OCI-LY7 (cell line): ENCODE data around the gene LRRC23. TPM values are rescaled to one million over a fixed set of nuclear protein-coding genes. Genes with fewer than 3 reads are reported as not detected.

Experiments
- BruUV-seq: library from RNA; stranded (reverse); fragments of 400-500 nt; replicated peaks from 2 replicates; lab custom pipeline; 2021; lab: Mats Ljungman, UMichigan
- CTCF ChIA-PET: fragments of 300-600 bp; sonication (Branson Sonifier 250); formaldehyde crosslinking; loops from one replicate; lab custom pipeline; 2022; ENCODE audit warnings: antibody characterized with exemption; ENCODE audit not compliant: unreplicated experiment; lab: Charles Lee
- POLR2A ChIA-PET: fragments of 300-600 bp; sonication (Branson Sonifier 250); formaldehyde crosslinking; loops from one replicate; lab custom pipeline; 2022; ENCODE audit warnings: antibody characterized with exemption; lab: Charles Lee
- DNase-seq: peaks from one replicate; pipeline ENCODE4 v3.0.0-alpha.2; 2015; ENCODE audit warnings: low spot score
- H2AFZ ChIP-seq: fragments of 200-600 bp; sonication (generic), shearing (Covaris generic); 2 replicates; pipeline ENCODE4 v1.6.1; 2014; ENCODE audit warnings: mild to moderate bottlenecking, antibody characterized with exemption, low read length, moderate library complexity
- H3K27ac ChIP-seq: fragments of 200-600 bp; sonication (generic); 2 replicates; pipeline ENCODE4 v1.5.1; 2014; ENCODE audit warnings: mixed run types, low read depth, mild to moderate bottlenecking, moderate library complexity, low read length, inconsistent platforms; ENCODE audit not compliant: poor library complexity, severe bottlenecking
- H3K36me3 ChIP-seq: fragments of 200-600 bp; sonication (generic); 2 replicates; pipeline ENCODE4 v1.6.1; 2014; ENCODE audit warnings: mild to moderate bottlenecking, antibody characterized with exemption, low read length, moderate library complexity, mixed read lengths; ENCODE audit not compliant: insufficient read depth
- H3K4me1 ChIP-seq: fragments of 200-600 bp; sonication (generic); 2 replicates; pipeline ENCODE4 v1.5.1; 2014; ENCODE audit warnings: mild to moderate bottlenecking, low read length; ENCODE audit not compliant: insufficient read depth, poor library complexity, severe bottlenecking
- H3K4me2 ChIP-seq: fragments of 200-600 bp; sonication (generic); 2 replicates; pipeline ENCODE4 v1.6.1; 2014; ENCODE audit warnings: mild to moderate bottlenecking, low read length
- H3K4me3 ChIP-seq: fragments of 200-600 bp; sonication (generic); 2 replicates; pipeline ENCODE4 v1.5.1; 2014; ENCODE audit warnings: mild to moderate bottlenecking, low read depth, low read length; ENCODE audit not compliant: poor library complexity, severe bottlenecking
- H3K79me2 ChIP-seq: fragments of 200-600 bp; sonication (generic); 2 replicates; pipeline ENCODE4 v1.6.1; 2016; ENCODE audit warnings: low read depth, mild to moderate bottlenecking, low read length, moderate library complexity, mixed read lengths; ENCODE audit not compliant: insufficient read depth
- H3K9me2 ChIP-seq: fragments of 200-600 bp; sonication (generic); 2 replicates; pipeline ENCODE4 v1.6.1; 2016; ENCODE audit warnings: mild to moderate bottlenecking, low read length, mixed read lengths; ENCODE audit not compliant: insufficient read depth
- H3K9me3 ChIP-seq: fragments of 200-600 bp; sonication (generic); 2 replicates; pipeline ENCODE4 v1.6.1; 2014; ENCODE audit warnings: mild to moderate bottlenecking, mixed run types, low read length, mixed read lengths
- H4K20me1 ChIP-seq: fragments of 200-600 bp; sonication (generic); 2 replicates; pipeline ENCODE4 v1.6.1; 2014; ENCODE audit warnings: mild to moderate bottlenecking, antibody characterized with exemption, low read length, moderate library complexity, mixed read lengths; ENCODE audit not compliant: insufficient read depth
- CTCF ChIP-seq: fragments of 200-600 bp; sonication (generic); conservative IDR thresholded peaks from 2 replicates; pipeline ENCODE4 v1.5.1; 2014; ENCODE audit warnings: mild to moderate bottlenecking, antibody characterized with exemption, low read length, moderate library complexity, mixed read lengths
- EZH2phosphoT487 ChIP-seq: fragments of 200-600 bp; sonication (generic); IDR thresholded peaks from 2 replicates; pipeline ENCODE4 v1.6.1; 2018; ENCODE audit warnings: low read depth, borderline replicate concordance, mild to moderate bottlenecking, mixed run types, antibody characterized with exemption, low read length, moderate library complexity, mixed read lengths
- intact Hi-C: fragments of 100-400 bp; cut with micrococcal nuclease; formaldehyde crosslinking; loops from one replicate; pipeline ENCODE4 v1.10.0; 2022; ENCODE audit not compliant: unreplicated experiment
- total RNA-seq, 2 experiments: library from RNA; depleted of rRNA in 1 of 2; stranded (reverse); fragments of >200 nt in 1 of 2; shearing (Covaris generic) in 1 of 2; gene quantifications; 2 replicates each; pipeline ENCODE4 v1.2.3, GENCODE V29; 2014 to 2022

LRRC23 gene
- total RNA-seq, 2 experiments from 2014 or later, result 17.7 to 19.8 TPM

GRCh38 chr12:6932766-6933165 is 28.1 kb downstream of the LRRC23 start:
- peaks cover 7% of the 10 kb centered on the region; the same call in 1 of the 2 replicates for H3K36me3 ChIP-seq
- no peak overlapping the region for H3K27ac ChIP-seq
- no TSS peak for BruUV-seq
- intact Hi-C loops, result no loop called here
- ChIA-PET POLR2A (interaction anchor here (1.0 kb wide), 1 partner anchor 11 kb away, joined by 3 read pairs; the partner anchor contains the start of genes C12orf57 and RNU7-1), CTCF (interaction anchor here (0.5 kb wide), 1 partner anchor 26 kb away, joined by 3 read pairs; no protein-coding TSS in a partner anchor)
- H3K79me2 ChIP-seq, result peaks cover 5% of the 10 kb centered on the region; the same call in 1 of the 2 replicates
- TF ChIP-seq CTCF (no peak), EZH2phosphoT487 (no peak)
- no peaks in the 10 kb centered on the region for H4K20me1 ChIP-seq
- H3K4me3 ChIP-seq, result no peak overlapping the region
- no peak for DNase-seq
- H2AFZ ChIP-seq, result no peak overlapping the region
- no peak overlapping the region for H3K4me2 ChIP-seq
- no peaks in the 10 kb centered on the region for H3K9me3 ChIP-seq
- H3K9me2 ChIP-seq, result no peaks in the 10 kb centered on the region
- H3K4me1 ChIP-seq, result peaks cover 14% of the 10 kb centered on the region

DNA sequence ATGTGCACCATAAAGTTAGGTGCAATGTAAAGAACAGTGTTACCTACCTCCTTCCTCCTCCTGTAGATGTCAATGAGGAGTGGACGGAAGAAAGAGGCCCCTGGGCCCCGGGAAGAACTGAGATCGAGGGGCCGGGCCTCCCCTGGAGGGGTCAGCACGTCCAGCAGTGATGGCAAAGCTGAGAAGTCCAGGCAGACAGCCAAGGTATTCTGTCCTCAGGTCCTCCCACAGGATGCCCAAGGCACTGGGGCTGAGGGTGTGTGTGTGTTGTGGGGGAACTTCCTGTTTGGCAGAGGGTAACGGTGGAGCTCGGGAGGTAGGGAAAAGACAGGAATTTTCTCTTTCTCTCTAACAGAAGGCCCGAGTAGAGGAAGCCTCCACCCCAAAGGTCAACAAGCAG is 29.5 kb downstream of the LRRC23 start:
- no peak for TF ChIP-seq CTCF
- TF ChIP-seq EZH2phosphoT487, result no peak
- Histone ChIP-seq H3K4me1 (peaks cover 20% of the 10 kb centered on the region), H2AFZ (no peak overlapping the region), H3K79me2 (peaks cover 5% of the 10 kb centered on the region; the same call in 1 of the 2 replicates), H3K9me2 (no peaks in the 10 kb centered on the region), H3K4me2 (no peak overlapping the region), H3K4me3 (no peak overlapping the region), H3K36me3 (peaks cover 7% of the 10 kb centered on the region; the same call in 1 of the 2 replicates), H4K20me1 (no peaks in the 10 kb centered on the region), H3K9me3 (no peaks in the 10 kb centered on the region), H3K27ac (no peak overlapping the region)
- CTCF ChIA-PET, result no interaction called here
- DNase-seq, result no peak
- intact Hi-C loops, result no loop called here
- POLR2A ChIA-PET, result no interaction called here
- BruUV-seq, result no TSS peak
